GM12874 (cell line): Measurements from ENCODE around the gene STYXL2.

Experiments
- TF ChIP-seq, protein P1 (sequence below): IDR thresholded peaks from 2 replicates; pipeline ENCODE4 v1.5.1; 2011; ENCODE audit warnings: low read depth, mild to moderate bottlenecking, control low read depth, low read length, moderate library complexity; ENCODE audit not compliant: insufficient read depth

Gene STYXL2

DNA sequence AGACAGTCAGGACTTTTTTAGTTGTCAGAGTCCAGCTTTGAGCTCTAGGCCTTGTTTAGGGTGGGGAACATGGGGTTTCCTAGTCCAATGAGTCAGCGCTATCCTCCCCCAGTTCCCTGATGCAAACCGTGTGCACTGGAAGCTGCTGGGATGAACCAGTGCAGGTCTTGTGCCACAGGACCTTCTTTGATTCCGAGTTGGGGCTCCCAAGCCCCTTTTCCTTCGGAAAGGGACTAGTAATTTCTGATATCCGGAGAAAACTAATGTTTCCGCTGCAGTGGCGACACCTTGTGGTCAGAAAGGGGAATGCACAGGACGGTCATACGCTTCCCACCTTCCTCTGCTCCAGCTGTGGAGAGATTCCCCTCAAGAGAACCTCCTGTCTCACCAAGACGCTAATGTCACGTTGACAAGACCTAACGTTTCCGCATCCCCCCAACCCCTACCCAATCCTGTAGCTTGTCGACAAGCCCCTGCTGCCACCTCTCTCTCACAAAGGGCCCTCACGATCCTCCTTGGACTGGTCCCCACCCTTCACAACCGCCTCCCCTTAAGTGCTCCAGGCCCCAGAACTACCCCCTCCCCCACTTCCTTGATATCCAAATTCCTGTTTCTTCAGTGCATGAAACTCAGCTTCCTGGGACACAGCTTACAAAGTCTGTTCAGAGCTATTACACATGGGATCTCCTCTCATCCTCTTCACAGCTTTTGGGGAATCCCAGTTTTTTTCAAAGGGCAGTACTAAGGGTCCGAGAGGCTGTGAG lies 34.6 kb upstream of the STYXL2 start:
- TF ChIP-seq, protein P1, sequence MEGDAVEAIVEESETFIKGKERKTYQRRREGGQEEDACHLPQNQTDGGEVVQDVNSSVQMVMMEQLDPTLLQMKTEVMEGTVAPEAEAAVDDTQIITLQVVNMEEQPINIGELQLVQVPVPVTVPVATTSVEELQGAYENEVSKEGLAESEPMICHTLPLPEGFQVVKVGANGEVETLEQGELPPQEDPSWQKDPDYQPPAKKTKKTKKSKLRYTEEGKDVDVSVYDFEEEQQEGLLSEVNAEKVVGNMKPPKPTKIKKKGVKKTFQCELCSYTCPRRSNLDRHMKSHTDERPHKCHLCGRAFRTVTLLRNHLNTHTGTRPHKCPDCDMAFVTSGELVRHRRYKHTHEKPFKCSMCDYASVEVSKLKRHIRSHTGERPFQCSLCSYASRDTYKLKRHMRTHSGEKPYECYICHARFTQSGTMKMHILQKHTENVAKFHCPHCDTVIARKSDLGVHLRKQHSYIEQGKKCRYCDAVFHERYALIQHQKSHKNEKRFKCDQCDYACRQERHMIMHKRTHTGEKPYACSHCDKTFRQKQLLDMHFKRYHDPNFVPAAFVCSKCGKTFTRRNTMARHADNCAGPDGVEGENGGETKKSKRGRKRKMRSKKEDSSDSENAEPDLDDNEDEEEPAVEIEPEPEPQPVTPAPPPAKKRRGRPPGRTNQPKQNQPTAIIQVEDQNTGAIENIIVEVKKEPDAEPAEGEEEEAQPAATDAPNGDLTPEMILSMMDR = peak; percentile 89

DNA sequence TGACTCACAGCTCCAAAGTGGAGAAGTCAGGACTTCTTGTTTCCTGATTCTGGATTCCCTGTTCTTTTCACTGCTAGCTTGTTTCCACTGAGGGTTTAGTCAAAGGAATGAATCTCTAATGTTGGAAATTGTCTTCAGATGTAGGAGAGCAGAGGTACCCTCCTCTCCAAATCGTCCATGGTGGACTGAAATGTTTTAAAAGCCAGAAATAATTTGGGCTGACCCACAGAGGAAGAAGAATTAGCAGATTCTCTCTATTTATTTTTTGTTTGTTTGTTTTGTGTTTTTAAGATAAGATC lies 34.1 kb upstream of the STYXL2 start:
- TF ChIP-seq, protein P1 = no peak

DNA sequence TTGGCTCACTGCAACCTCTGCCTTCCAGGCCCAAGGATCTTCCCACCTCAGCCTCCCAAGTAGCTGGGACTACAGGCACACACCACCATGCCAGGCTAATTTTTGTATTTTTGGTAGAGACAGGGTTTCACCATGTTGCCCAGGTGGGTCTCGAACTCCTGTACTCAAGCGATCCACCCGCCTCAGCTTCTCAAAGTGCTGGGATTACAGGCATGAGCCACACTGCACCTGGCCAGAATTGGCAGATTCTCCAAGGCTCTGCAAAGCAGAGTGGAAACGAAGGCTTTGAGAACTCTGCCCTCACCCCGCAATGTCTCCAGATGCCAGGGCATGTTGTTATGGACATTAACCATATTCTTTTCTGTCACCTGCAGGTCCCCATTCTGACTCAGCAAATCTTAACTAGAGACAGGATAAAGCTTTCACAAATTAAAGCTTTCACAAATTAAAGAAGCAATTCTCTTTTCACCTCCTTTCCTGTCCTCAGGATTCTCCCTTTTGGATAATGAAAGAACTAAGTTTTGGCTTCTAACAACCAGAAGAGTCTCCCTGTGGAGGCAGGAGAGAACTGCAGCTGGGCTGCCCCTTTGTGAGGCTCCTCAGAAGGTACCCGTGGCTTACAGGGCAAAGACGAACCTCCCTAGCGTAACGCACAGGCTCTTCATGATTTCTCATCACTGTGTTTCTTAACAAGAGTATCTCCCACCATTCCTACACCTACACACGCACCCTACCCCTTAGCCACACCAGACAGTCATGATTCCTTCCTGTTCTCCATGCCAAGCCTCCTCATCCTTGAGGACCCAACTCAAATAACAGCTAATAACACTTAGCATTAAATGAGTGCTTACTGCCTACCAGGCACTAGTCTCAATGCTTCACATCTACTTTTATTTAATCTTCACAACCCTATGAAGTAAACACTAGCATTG lies 33.5 kb upstream of the STYXL2 start:
- TF ChIP-seq, protein P1 = peak; percentile 43; the same call in 1 of the 2 replicates

DNA sequence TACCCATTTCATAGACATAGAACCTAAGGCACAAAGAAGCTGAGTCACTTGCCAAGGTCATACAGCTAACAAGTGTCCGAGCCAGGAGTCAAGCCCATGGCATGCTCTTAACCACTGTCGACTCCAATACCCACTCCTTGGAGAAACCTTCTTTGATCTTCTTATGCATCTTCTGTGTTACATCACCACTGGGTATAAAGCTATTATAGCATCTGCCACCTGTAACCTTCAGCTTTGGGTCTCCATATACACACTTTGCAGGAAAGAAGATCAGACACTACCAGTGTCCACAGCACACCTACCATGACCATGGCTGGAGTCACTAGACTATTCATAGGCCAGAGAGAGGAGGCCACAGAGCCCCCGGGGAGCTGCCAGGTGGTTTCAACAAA lies 32.8 kb upstream of the STYXL2 start:
- TF ChIP-seq, protein P1 = no peak

DNA sequence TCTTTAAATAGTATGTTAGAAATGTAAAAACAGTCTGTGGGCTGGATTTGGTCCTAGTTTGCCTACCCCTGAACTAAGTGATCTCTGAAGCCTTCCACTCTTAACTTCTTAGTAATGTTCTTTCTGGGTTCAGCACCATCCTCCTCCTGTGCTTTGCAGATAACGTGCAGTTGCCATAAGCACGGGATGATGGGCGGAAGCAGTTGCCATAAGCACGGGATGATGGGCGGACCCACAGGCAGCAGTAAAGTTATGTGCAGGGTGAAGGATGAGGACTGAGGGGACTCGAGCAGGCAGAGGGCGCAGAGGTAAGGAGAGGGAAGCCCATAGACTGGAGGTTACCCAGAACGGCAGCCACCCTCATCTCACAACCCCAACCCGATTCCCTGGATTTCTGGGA lies 29.3 kb upstream of the STYXL2 start:
- TF ChIP-seq, protein P1 = no peak

DNA sequence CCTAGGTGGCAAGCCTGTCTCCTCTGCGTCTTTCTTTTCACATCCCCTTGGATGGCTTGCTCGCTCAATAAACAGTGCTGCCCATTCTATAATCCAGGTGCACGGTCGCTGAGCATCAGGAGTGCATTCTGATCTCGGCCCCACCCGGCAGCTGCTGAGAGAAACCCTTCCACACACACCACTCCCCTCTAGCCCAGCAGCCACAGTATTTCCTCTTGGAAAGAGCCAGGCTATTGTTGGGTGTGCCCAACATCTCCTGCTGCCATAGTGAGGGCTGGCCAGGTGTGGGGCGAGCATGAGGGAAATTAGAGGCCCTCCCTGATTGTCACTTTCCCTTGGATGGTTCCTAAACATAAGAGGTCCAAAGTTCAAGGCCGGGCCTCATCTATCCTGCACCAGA lies 28.4 kb upstream of the STYXL2 start:
- TF ChIP-seq, protein P1 = no peak

DNA sequence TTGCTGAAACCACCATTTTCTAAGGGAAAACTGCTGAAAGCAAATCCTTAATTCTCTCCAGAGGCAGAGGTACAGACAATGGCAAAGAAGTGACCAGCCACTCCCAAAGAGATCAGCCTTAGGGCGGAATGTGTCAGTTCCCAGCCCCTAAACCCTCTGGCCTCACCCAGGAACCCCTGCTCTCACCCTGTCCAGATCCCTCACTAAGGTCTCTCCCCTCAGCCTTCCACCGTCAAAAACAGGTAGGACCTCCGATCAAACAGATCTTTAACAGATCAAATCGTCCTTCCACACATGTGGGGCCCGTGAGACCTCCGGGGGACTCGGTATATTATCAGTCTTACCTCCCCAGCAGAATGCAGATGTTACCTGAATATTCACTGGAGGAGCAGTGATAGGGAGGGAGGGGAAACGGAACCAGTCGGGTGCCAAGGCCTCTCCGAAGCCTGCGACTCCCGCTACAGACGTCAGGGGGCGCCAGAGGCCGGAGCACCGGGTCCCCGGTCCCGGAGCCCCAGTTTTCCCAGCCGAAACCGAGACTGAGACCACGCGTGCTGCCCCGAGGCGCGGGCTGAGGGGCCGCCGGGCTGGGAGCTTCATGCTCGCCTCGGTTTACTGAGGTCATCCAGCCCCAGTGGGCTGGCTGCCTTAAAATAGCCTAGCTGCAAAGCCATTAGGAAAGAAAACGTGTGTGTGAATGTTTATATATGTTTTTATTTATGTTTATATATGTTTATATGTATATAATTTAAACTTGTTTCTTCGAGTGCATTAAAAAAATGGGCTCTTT lies 27.3 kb upstream of the STYXL2 start:
- TF ChIP-seq, protein P1 = peak; percentile 98
